Measurements from ENCODE around the gene ILF3. TPM values are rescaled to one million over a fixed set of nuclear protein-coding genes. Genes with fewer than 3 reads are reported as not detected.

The ILF3 gene
- total RNA-seq, 2 experiments from 2014 or later: 433 to 570 TPM

GRCh38 chr19:10625003-10625761 is 29.0 kb upstream of the ILF3 start, which contains the start of gene SLC44A2:
Gene SLC44A2, plus strand, starts transcription at chr19:10625553. Its CDS starts 81 bp downstream, at chr19:10625634.
- Mint-ChIP-seq H3K9me3 (ENCODE audit: low read depth) (no peaks in the 10 kb centered on the region), H3K27me3 (no peaks in the 10 kb centered on the region), H3K4me1 (peaks cover 25% of the 10 kb centered on the region), H3K4me3 (no peak within 1 kb of the TSS), H3K36me3 (ENCODE audit: low read depth) (peaks cover 19% of the 10 kb centered on the region), H3K27ac (no peak within 1 kb of the TSS)
- intact Hi-C loops (cut with DNase I, micrococcal nuclease): no loop called here
- ATAC-seq (peak; percentile 30), DNase-seq (no peak)
- ChIA-PET CTCF (no interaction called here), POLR2A (interaction anchor here (0.6 kb wide), 1 partner anchor 241 kb away, joined by 4 read pairs; no protein-coding TSS in a partner anchor)

GRCh38 chr19:10625762-10626138 is 28.4 kb upstream of the ILF3 start:
- intact Hi-C loops (cut with DNase I, micrococcal nuclease): no loop called here
- H3K4me3 Mint-ChIP-seq: no peak overlapping the region
- DNase-seq (no peak), ATAC-seq (no peak)
- no peak overlapping the region for H3K27ac Mint-ChIP-seq
- no peaks in the 10 kb centered on the region for H3K27me3 Mint-ChIP-seq
- ChIA-PET CTCF (interaction anchor here (0.6 kb wide), 1 partner anchor 790 kb away, joined by 3 read pairs; the partner anchor contains the start of gene PIN1), POLR2A (interaction anchor here (0.6 kb wide), 1 partner anchor 240 kb away, joined by 4 read pairs; no protein-coding TSS in a partner anchor)
- H3K4me1 Mint-ChIP-seq: peaks cover 21% of the 10 kb centered on the region
- H3K36me3 Mint-ChIP-seq (ENCODE audit: low read depth): peaks cover 17% of the 10 kb centered on the region
- no peaks in the 10 kb centered on the region for H3K9me3 Mint-ChIP-seq (ENCODE audit: low read depth)

GRCh38 chr19:10631874-10632273 is 22.3 kb upstream of the ILF3 start:
- peaks cover 49% of the 10 kb centered on the region for H3K36me3 Mint-ChIP-seq (ENCODE audit: low read depth)
- H3K9me3 Mint-ChIP-seq (ENCODE audit: low read depth): no peaks in the 10 kb centered on the region
- ChIA-PET CTCF (no interaction called here), POLR2A (interaction anchor here (0.7 kb wide), 1 partner anchor 95 kb away, joined by 8 read pairs; no protein-coding TSS in a partner anchor)
- intact Hi-C loops (cut with DNase I, micrococcal nuclease): no loop called here
- no peak for DNase-seq
- no peaks in the 10 kb centered on the region for H3K4me1 Mint-ChIP-seq
- no peak for ATAC-seq
- no peak overlapping the region for H3K4me3 Mint-ChIP-seq
- no peaks in the 10 kb centered on the region for H3K27me3 Mint-ChIP-seq
- H3K27ac Mint-ChIP-seq: no peak overlapping the region

GRCh38 chr19:10634430-10634829 is 19.7 kb upstream of the ILF3 start:
- Mint-ChIP-seq H3K36me3 (ENCODE audit: low read depth) (peaks cover 53% of the 10 kb centered on the region), H3K27ac (no peak overlapping the region), H3K4me1 (peaks cover 4% of the 10 kb centered on the region), H3K27me3 (no peaks in the 10 kb centered on the region), H3K9me3 (ENCODE audit: low read depth) (no peaks in the 10 kb centered on the region), H3K4me3 (no peak overlapping the region)
- DNase-seq (no peak), ATAC-seq (no peak)
- intact Hi-C loops (cut with DNase I, micrococcal nuclease): no loop called here
- ChIA-PET CTCF (interaction anchor here (1.0 to 2.3 kb wide), 3 partner anchors 54 to 151 kb away, joined by 4 to 7 read pairs (median 6); no protein-coding TSS in a partner anchor), POLR2A (no interaction called here)

- DNase-seq: no peak
- H3K4me3 Mint-ChIP-seq: no peak overlapping the region
- H3K27ac Mint-ChIP-seq: no peak overlapping the region
- no peaks in the 10 kb centered on the region for H3K27me3 Mint-ChIP-seq
- H3K36me3 Mint-ChIP-seq (ENCODE audit: low read depth): peaks cover 52% of the 10 kb centered on the region
- H3K4me1 Mint-ChIP-seq: peaks cover 4% of the 10 kb centered on the region
- POLR2A ChIA-PET: no interaction called here
- H3K9me3 Mint-ChIP-seq (ENCODE audit: low read depth): no peaks in the 10 kb centered on the region
- intact Hi-C loops (cut with DNase I, micrococcal nuclease): no loop called here
- CTCF ChIA-PET: interaction anchor here (1.3 to 1.5 kb wide), 2 partner anchors 9 to 54 kb away, joined by 4 to 6 read pairs; no protein-coding TSS in a partner anchor
- ATAC-seq: no peak
Observed at GRCh38 chr19:10634963-10635362, 19.2 kb upstream of the ILF3 start.

- no peak overlapping the region for H3K27ac Mint-ChIP-seq
- CTCF ChIA-PET: interaction anchor here (0.7 kb wide), 1 partner anchor 55 kb away, joined by 3 read pairs; no protein-coding TSS in a partner anchor
- ATAC-seq (no peak), DNase-seq (no peak)
- no peaks in the 10 kb centered on the region for H3K9me3 Mint-ChIP-seq (ENCODE audit: low read depth)
- POLR2A ChIA-PET: no interaction called here
- H3K4me3 Mint-ChIP-seq: no peak overlapping the region
- intact Hi-C loops (cut with DNase I, micrococcal nuclease): no loop called here
- no peaks in the 10 kb centered on the region for H3K27me3 Mint-ChIP-seq
- H3K4me1 Mint-ChIP-seq: peaks cover 11% of the 10 kb centered on the region
- peaks cover 47% of the 10 kb centered on the region for H3K36me3 Mint-ChIP-seq (ENCODE audit: low read depth)
Observed at GRCh38 chr19:10636304-10636972, 17.7 kb upstream of the ILF3 start.

- CTCF ChIA-PET: no interaction called here
- Mint-ChIP-seq H3K4me1 (peaks cover 14% of the 10 kb centered on the region), H3K27ac (peak overlapping the region; percentile 20), H3K4me3 (no peak overlapping the region), H3K36me3 (ENCODE audit: low read depth) (peaks cover 44% of the 10 kb centered on the region), H3K27me3 (no peaks in the 10 kb centered on the region), H3K9me3 (ENCODE audit: low read depth) (no peaks in the 10 kb centered on the region)
- POLR2A ChIA-PET: interaction anchor here (0.6 kb wide), 1 partner anchor 14 kb away, joined by 4 read pairs; no protein-coding TSS in a partner anchor
- intact Hi-C loops (cut with DNase I, micrococcal nuclease): no loop called here
- no peak for DNase-seq
- ATAC-seq: no peak
Observed at GRCh38 chr19:10637894-10638293, 16.3 kb upstream of the ILF3 start.

- peaks cover 29% of the 10 kb centered on the region for H3K4me1 Mint-ChIP-seq
- H3K4me3 Mint-ChIP-seq: no peak overlapping the region
- no peaks in the 10 kb centered on the region for H3K27me3 Mint-ChIP-seq
- no peak overlapping the region for H3K27ac Mint-ChIP-seq
- CTCF ChIA-PET: no interaction called here
- peaks cover 45% of the 10 kb centered on the region for H3K36me3 Mint-ChIP-seq (ENCODE audit: low read depth)
- POLR2A ChIA-PET: no interaction called here
- DNase-seq (no peak), ATAC-seq (no peak)
- intact Hi-C loops (cut with DNase I, micrococcal nuclease): loop anchor here in 1 of 2 experiments (5.0 kb wide), 1 partner anchor 38 kb away; no protein-coding TSS in a partner anchor
- H3K9me3 Mint-ChIP-seq (ENCODE audit: low read depth): no peaks in the 10 kb centered on the region
Observed at GRCh38 chr19:10639836-10640235, 14.3 kb upstream of the ILF3 start.

GRCh38 chr19:10640361-10640760 is 13.8 kb upstream of the ILF3 start:
- intact Hi-C loops (cut with DNase I, micrococcal nuclease): loop anchor here in 1 of 2 experiments (5.0 kb wide), 1 partner anchor 38 kb away; no protein-coding TSS in a partner anchor
- H3K4me1 Mint-ChIP-seq: peaks cover 29% of the 10 kb centered on the region
- CTCF ChIA-PET: interaction anchor here (13.4 kb wide), 1 partner anchor 60 kb away, joined by 239 read pairs; no protein-coding TSS in a partner anchor
- POLR2A ChIA-PET: interaction anchor here (0.6 to 0.7 kb wide), 2 partner anchors 28 to 190 kb away, joined by 3 read pairs; no protein-coding TSS in a partner anchor
- H3K4me3 Mint-ChIP-seq: no peak overlapping the region
- H3K27ac Mint-ChIP-seq: no peak overlapping the region
- H3K36me3 Mint-ChIP-seq (ENCODE audit: low read depth): peaks cover 39% of the 10 kb centered on the region
- DNase-seq (no peak), ATAC-seq (no peak)
- H3K27me3 Mint-ChIP-seq: no peaks in the 10 kb centered on the region
- H3K9me3 Mint-ChIP-seq (ENCODE audit: low read depth): no peaks in the 10 kb centered on the region

GRCh38 chr19:10641248-10641647 is 12.9 kb upstream of the ILF3 start:
- intact Hi-C loops (cut with DNase I, micrococcal nuclease): loop anchor here in 1 of 2 experiments (5.0 kb wide), 1 partner anchor 39 kb away; no protein-coding TSS in a partner anchor
- ATAC-seq: no peak
- Mint-ChIP-seq H3K27ac (peak overlapping the region; percentile 68), H3K9me3 (ENCODE audit: low read depth) (no peaks in the 10 kb centered on the region), H3K27me3 (no peaks in the 10 kb centered on the region), H3K4me3 (no peak overlapping the region), H3K4me1 (peaks cover 29% of the 10 kb centered on the region), H3K36me3 (ENCODE audit: low read depth) (peaks cover 34% of the 10 kb centered on the region)
- CTCF ChIA-PET: interaction anchor here (0.7 to 13.4 kb wide), 5 partner anchors 14 to 69 kb away, joined by 3 to 239 read pairs (median 3); no protein-coding TSS in a partner anchor
- DNase-seq: no peak
- POLR2A ChIA-PET: interaction anchor here (0.6 to 1.0 kb wide), 2 partner anchors 45 to 46 kb away, joined by 3 to 4 read pairs; no protein-coding TSS in a partner anchor

GRCh38 chr19:10642473-10643171 is 11.5 kb upstream of the ILF3 start:
- no peak overlapping the region for H3K4me3 Mint-ChIP-seq
- H3K27me3 Mint-ChIP-seq: no peaks in the 10 kb centered on the region
- peak overlapping the region; percentile 9 for H3K27ac Mint-ChIP-seq
- intact Hi-C loops (cut with DNase I, micrococcal nuclease): loop anchor here in 1 of 2 experiments (5.0 kb wide), 1 partner anchor 40 kb away; no protein-coding TSS in a partner anchor
- no peak for ATAC-seq
- peaks cover 24% of the 10 kb centered on the region for H3K36me3 Mint-ChIP-seq (ENCODE audit: low read depth)
- peaks cover 28% of the 10 kb centered on the region for H3K4me1 Mint-ChIP-seq
- ChIA-PET POLR2A (no interaction called here), CTCF (interaction anchor here (0.5 to 13.4 kb wide), 5 partner anchors 16 to 335 kb away, joined by 3 to 239 read pairs (median 4); partner anchors contain the start of gene QTRT1)
- H3K9me3 Mint-ChIP-seq (ENCODE audit: low read depth): no peaks in the 10 kb centered on the region
- DNase-seq: no peak

Measured in activated CD4-positive, alpha-beta T cell treated with anti-CD3 and anti-CD28 coated beads for 36 hours (primary cell).